ENCODE measurements around the gene CRYZL1. TPM values are rescaled to one million over a fixed set of nuclear protein-coding genes. Genes with fewer than 3 reads are reported as not detected.

Gene CRYZL1
- polyA plus RNA-seq, 10 donors: 23.9 to 45.9 (median 35.1) TPM

DNA sequence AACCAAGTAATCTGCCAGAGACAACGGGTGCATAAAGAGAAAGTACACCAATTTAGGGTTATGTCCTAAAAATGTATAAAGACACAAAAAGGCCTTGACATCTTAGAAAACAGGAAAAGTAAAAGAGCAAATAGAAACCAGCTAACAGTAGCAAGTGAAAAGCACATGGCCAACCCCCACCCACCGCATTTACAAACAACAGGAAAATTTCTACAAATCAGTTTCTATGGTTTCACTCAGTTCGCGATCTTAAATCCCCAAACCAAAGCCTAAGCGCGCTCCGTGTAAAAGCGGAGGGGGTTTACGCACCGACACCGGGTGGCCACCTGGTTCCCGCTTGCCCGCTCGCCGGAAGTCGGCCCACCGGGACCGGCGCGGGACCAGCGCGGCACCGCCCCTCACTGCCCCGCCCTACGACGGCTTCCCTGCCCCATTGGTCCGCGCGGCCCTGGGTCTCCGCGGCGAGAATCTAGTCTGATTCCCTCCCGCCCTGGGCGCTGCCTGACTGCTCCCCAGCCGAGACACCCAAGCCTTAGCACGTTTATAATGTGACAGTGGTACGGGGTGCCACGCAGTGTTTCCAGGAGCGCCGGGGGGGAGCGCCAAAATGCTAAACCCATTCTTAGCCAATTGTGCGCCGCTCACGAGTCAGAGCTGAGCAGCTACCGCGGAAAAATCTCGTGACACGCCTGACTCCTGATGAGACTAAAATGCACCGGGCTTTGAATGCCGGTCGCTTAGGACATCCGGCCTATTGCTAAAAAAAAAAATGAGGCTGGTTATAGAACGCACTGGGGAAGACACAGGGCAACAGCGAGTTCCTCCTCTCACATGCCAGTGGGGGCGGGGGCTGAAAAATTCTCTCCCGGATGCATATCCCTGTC lies 99.5 kb downstream of the CRYZL1 start, which contains the start of gene GART:
TSS of gene GART (minus strand) at position 362 of the 884 bp plus-strand sequence. CDS start 2,802 bp downstream, outside the sequence.
- peak; percentile 84 to 96 (median 87) for DNase-seq

DNA sequence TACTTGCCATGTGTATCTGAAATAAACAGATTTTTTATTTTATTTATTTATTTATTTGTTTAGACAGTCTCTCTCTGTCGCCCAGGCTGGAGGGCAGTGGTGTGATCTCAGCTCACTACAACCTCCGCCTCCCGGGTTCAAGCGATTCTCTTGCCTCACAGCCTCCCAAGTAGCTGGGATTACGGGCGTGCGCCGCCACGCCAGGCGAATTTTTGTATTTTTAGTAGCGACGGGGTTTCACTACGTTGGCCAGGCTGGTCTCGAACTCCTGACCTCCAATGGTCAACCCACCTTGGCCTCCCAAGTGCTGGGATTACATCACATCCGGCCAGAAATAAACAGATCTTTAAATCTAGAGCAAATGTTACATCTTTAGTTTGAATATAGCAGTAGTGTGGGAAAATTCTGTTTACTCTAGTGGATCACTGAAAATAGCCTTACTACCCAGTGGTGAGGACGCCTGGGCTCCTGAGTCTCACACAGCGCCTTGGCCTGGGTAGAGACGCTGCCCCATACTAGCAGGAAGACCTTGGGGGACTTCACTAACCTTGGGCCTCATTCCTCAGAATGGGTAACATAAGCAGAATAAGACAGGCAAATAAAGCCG lies 100.3 kb downstream of the CRYZL1 start:
- DNase-seq: peak in 1 of 3 donors; percentile 20

DNA sequence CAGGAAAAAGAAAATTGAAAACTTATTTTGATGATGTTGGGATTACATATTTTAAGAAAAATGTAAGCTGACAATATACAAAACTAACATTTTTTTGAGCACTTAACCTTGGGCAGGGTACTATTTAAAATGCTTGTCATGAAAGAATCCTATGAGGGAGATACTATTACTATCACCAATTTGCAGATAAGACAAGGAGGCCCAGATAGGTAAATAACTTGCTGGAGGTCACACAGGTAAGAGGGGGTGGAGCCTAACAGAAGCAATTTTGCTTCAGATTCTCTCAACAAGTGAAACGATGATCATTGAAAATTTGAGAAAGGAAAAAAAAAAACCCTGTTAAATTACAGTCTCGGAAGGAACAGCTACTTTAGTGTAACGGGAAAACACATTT lies 100.8 kb downstream of the CRYZL1 start:
- no peak for DNase-seq

DNA sequence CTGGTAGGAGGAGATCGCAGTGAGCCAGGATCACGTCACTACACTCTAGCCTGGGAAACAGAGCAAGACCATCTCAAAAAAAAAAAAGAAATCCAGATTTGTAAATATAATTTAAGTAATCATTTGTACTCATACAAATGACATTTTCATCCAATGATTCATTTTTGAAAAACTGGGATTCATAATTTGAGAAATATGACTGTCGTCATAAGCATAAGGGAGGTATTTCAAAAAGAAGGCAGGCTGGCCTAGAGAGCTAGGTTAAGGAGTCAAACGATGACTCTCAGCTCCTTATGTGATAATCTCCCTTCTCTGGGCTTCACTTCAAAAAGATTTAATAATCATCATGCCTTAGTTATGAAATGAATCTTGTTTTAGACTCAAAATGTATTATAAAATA lies 101.9 kb downstream of the CRYZL1 start:
- DNase-seq: no peak

Other genes starting within 250 kb of the CRYZL1 start
- 10 to 100 TPM; 52.0 to 76.1 (median 60.7) TPM for gene IFNGR2, start 238.3 kb downstream of the CRYZL1 start, polyA plus RNA-seq (ENCODE audit: insufficient read length in 10 of 10)
- 10 to 100 TPM; 18.4 to 38.5 (median 25.4) TPM for gene TMEM50B, start 161.8 kb downstream of the CRYZL1 start, polyA plus RNA-seq (ENCODE audit: insufficient read length in 10 of 10)
- 1 to 10 TPM; 1.7 to 4.4 (median 2.7) TPM for gene DNAJC28, start 150.0 kb downstream of the CRYZL1 start, polyA plus RNA-seq (ENCODE audit: insufficient read length in 10 of 10)
- 10 to 100 TPM; 38.3 to 71.6 (median 55.6) TPM for gene GART, start 99.6 kb downstream of the CRYZL1 start, polyA plus RNA-seq (ENCODE audit: insufficient read length in 10 of 10)
- gene SON, start 98.7 kb downstream of the CRYZL1 start, polyA plus RNA-seq (ENCODE audit: insufficient read length in 10 of 10): 100 to 1,000 TPM; 170 to 275 (median 224) TPM
- gene DONSON, start 53.1 kb downstream of the CRYZL1 start, polyA plus RNA-seq (ENCODE audit: insufficient read length in 10 of 10): 10 to 100 TPM; 17.1 to 29.6 (median 21.7) TPM
- gene ITSN1, start 760 bp upstream of the CRYZL1 start, polyA plus RNA-seq (ENCODE audit: insufficient read length in 10 of 10): 10 to 100 TPM; 29.9 to 44.9 (median 35.4) TPM